MM.1S (cell line): ENCODE data around the gene FCRL6.

Source experiments
- EZH2 ChIP-seq: fragments of 300-600 bp; sonication (generic); optimal IDR thresholded peaks from 2 replicates; pipeline ENCODE3; 2017; ENCODE audit warnings: low read depth, mild to moderate bottlenecking, antibody characterized with exemption, low read length, mixed read lengths
- TF ChIP-seq, protein P1 (sequence below): fragments of 300-600 bp; sonication (generic); IDR thresholded peaks from 2 replicates; pipeline ENCODE4 v1.5.1; 2016; ENCODE audit warnings: antibody characterized with exemption, low read length, mixed read lengths

DNA sequence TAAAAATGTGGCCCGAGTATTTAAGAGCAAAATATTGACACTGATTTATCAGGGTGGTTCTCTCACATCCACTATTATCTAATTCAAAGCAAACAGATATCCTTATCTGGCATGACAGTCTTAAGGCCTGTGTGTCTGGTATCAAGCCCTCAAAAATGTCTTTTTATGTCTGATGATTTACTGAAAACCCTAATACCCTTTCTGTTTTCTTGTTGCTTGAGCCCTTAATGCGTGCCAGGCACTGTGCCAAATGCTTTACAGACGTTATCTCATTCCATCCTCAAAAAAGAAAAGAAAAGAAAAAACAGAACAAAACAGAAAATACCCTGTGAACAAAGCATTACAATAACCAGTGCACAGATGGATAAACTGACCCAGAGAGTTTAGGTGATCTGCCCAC is 15.7 kb upstream of the FCRL6 start:
- TF ChIP-seq, protein P1, sequence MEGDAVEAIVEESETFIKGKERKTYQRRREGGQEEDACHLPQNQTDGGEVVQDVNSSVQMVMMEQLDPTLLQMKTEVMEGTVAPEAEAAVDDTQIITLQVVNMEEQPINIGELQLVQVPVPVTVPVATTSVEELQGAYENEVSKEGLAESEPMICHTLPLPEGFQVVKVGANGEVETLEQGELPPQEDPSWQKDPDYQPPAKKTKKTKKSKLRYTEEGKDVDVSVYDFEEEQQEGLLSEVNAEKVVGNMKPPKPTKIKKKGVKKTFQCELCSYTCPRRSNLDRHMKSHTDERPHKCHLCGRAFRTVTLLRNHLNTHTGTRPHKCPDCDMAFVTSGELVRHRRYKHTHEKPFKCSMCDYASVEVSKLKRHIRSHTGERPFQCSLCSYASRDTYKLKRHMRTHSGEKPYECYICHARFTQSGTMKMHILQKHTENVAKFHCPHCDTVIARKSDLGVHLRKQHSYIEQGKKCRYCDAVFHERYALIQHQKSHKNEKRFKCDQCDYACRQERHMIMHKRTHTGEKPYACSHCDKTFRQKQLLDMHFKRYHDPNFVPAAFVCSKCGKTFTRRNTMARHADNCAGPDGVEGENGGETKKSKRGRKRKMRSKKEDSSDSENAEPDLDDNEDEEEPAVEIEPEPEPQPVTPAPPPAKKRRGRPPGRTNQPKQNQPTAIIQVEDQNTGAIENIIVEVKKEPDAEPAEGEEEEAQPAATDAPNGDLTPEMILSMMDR = no peak
- no peak for TF ChIP-seq EZH2
